ENCODE results near the gene STARD9. TPM values are rescaled to one million over a fixed set of nuclear protein-coding genes. Genes with fewer than 3 reads are reported as not detected.
A peak's percentile ranks its signal among the peaks of the same experiment; 100 is the strongest.

STARD9 gene
- total and polyA plus RNA-seq, 12 donors, result 2.3 to 15.7 (median 6.1) TPM

DNA sequence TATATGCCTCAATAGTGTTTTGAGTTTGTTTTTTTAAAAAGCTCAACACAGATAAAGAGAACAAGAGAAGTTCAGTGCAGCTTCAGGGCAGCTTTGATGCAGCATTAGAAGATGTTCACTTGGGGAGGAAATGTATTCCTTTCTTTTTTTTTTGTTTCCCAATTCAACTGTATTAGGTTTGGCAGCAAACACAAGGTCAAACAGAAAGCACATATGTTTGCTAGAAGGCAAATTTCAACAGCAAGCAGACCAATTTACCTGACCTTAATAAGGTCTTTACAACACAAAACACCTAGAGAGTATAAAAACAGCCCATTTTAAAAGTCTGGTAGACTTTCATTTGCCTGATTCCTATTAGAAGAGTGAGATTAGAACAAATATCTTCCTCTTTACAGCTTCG, 168.8 kb downstream of the STARD9 start:
- ATAC-seq (no peak), DNase-seq (no peak)
- Histone ChIP-seq H3K4me3 (no peak overlapping the region), H3K4me1 (peaks cover 0 to 9% (median 0%) of the 10 kb centered on the region in 9 donors), H3K36me3 (peaks cover 0 to 44% (median 9%) of the 10 kb centered on the region in 9 donors), H3K27ac (no peak overlapping the region), H3K27me3 (no peaks in the 10 kb centered on the region), H3K9me3 (no peaks in the 10 kb centered on the region)
- TF ChIP-seq, protein P1, sequence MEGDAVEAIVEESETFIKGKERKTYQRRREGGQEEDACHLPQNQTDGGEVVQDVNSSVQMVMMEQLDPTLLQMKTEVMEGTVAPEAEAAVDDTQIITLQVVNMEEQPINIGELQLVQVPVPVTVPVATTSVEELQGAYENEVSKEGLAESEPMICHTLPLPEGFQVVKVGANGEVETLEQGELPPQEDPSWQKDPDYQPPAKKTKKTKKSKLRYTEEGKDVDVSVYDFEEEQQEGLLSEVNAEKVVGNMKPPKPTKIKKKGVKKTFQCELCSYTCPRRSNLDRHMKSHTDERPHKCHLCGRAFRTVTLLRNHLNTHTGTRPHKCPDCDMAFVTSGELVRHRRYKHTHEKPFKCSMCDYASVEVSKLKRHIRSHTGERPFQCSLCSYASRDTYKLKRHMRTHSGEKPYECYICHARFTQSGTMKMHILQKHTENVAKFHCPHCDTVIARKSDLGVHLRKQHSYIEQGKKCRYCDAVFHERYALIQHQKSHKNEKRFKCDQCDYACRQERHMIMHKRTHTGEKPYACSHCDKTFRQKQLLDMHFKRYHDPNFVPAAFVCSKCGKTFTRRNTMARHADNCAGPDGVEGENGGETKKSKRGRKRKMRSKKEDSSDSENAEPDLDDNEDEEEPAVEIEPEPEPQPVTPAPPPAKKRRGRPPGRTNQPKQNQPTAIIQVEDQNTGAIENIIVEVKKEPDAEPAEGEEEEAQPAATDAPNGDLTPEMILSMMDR (IDR thresholded peaks at IDR 0.05), result no peak
- intact Hi-C loops (cut with DNase I), result loop anchor here in 1 of 10 donors (2.0 kb wide), 1 partner anchor 19 kb away; no protein-coding TSS in a partner anchor
- WGBS, 2 donors, result 91 to 92% methylated on average over 1 of the region's 1 CpG

DNA sequence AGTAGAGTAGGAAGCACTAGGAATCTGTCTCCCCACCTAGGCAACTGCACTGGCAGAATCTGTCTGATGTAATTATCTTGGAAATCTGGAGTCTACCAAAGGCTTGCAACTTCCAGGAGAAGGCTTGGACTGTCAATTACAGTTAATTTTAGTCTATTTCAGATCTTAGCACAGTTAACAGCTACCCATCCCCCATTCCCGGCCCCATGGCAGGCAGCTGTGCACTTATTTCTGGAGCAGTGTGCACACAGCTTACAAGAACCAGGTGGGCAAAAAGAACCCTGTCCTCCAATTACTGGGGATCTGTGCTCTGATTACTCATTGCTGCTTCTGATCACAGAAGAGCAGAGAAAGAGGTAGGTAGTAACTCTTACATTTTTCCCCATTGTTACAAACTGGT, 173.9 kb downstream of the STARD9 start:
- WGBS, 2 donors, result 88 to 92% methylated on average over 1 of the region's 1 CpG
- DNase-seq, result no peak
- H3K27ac ChIP-seq, result no peak overlapping the region
- peaks cover 0 to 19% (median 9%) of the 10 kb centered on the region in 11 donors for H3K9me3 ChIP-seq
- no peaks in the 10 kb centered on the region for H3K27me3 ChIP-seq
- intact Hi-C loops (cut with DNase I), result no loop called here
- no peaks in the 10 kb centered on the region for H3K4me1 ChIP-seq
- H3K36me3 ChIP-seq, result peaks cover 0 to 67% (median 41%) of the 10 kb centered on the region in 9 donors
- H3K4me3 ChIP-seq, result no peak overlapping the region
- ATAC-seq, result no peak
- TF ChIP-seq, protein P1 (IDR thresholded peaks at IDR 0.05), result no peak

DNA sequence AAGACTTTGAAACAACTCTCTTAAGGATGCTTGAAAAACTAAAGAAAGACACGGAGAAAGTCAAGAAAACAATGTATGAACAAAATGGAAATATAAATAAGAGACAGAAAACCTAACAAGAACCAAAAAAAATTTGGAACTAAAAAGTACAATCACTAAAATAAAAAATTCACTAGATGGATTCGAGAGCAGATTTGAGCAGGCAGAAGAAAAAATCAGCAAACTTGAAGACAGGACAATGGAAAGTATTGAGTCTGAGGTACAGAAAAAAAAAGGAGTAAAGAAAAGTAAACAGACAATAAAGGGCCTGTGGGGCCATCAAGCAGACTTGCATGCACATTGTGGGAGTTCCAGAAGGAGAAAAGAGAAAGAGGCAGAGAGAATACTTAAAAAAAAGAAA, 174.9 kb downstream of the STARD9 start:
- DNase-seq (no peak), ATAC-seq (no peak)
- Histone ChIP-seq H3K27ac (no peak overlapping the region), H3K4me1 (no peaks in the 10 kb centered on the region), H3K27me3 (no peaks in the 10 kb centered on the region), H3K9me3 (peaks cover 0 to 19% (median 9%) of the 10 kb centered on the region in 11 donors), H3K4me3 (no peak overlapping the region), H3K36me3 (peaks cover 0 to 56% (median 41%) of the 10 kb centered on the region in 9 donors)
- TF ChIP-seq, protein P1 (IDR thresholded peaks at IDR 0.05), result no peak
- intact Hi-C loops (cut with DNase I), result no loop called here
- WGBS, 2 donors, result 98 to 100% methylated on average over 2 of the region's 2 CpGs

DNA sequence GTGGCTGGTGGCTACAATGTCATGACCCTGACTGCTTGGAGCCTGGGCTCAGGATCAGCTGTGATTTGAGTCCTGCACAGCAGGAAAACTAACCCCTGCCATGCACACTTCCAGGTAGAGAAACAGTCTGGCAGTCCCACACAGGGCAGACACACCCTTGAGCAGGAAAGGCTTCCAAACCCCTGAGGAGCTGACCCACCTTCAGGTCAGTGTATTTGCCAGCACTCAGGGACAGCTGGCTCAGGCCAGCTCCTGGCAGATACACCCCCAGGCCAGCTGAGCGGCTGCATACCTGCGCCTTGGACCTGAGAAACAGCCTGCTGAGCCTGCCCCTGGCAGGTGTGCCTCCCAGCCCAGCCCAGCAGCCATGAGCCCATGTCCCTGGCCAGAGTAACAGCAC, 183.7 kb downstream of the STARD9 start:
- Histone ChIP-seq H3K9me3 (peaks cover 0 to 37% (median 11%) of the 10 kb centered on the region in 11 donors), H3K4me1 (no peaks in the 10 kb centered on the region), H3K4me3 (no peak overlapping the region), H3K36me3 (peaks cover 0 to 24% (median 0%) of the 10 kb centered on the region in 9 donors), H3K27me3 (no peaks in the 10 kb centered on the region), H3K27ac (no peak overlapping the region)
- DNase-seq, result no peak
- ATAC-seq, result peak in 1 of 8 donors; percentile 22
- TF ChIP-seq, protein P1 (IDR thresholded peaks at IDR 0.05), result no peak
- intact Hi-C loops (cut with DNase I), result no loop called here
- WGBS, 2 donors, result 97 to 100% methylated on average over 2 of the region's 2 CpGs
